Neural progenitor cell (in vitro differentiated cells): ENCODE measurements around the gene SBNO1. TPM values are rescaled to one million over a fixed set of nuclear protein-coding genes. Genes with fewer than 3 reads are reported as not detected.

Experiments
- DNase-seq: peaks from one replicate; pipeline ENCODE4 v3.0.0-alpha.2; 2016; ENCODE audit warnings: low spot score
- H2AFZ ChIP-seq: fragments of 200-600 bp; sonication (generic); replicated peaks from 2 replicates; pipeline ENCODE4 v1.6.1; 2016; ENCODE audit warnings: antibody characterized with exemption
- H3F3A ChIP-seq: fragments of 200-600 bp; sonication (generic); 2 replicates; pipeline ENCODE4 v1.6.1; 2016; ENCODE audit warnings: antibody characterized with exemption, low read depth
- H3K27ac ChIP-seq: fragments of 200-600 bp; sonication (generic); 2 replicates; pipeline ENCODE4 v1.5.1; 2016; ENCODE audit warnings: mild to moderate bottlenecking
- H3K27me3 ChIP-seq: fragments of 200-600 bp; sonication (generic); 2 replicates; pipeline ENCODE4 v1.6.1; 2016; ENCODE audit warnings: mild to moderate bottlenecking, moderate library complexity
- H3K36me3 ChIP-seq: fragments of 200-600 bp; sonication (generic); 2 replicates; pipeline ENCODE4 v1.5.1; 2016
- H3K4me1 ChIP-seq: fragments of 200-600 bp; sonication (generic); 2 replicates; pipeline ENCODE4 v1.6.1; 2016; ENCODE audit warnings: mixed run types
- H3K4me2 ChIP-seq: fragments of 200-600 bp; sonication (generic); 2 replicates; pipeline ENCODE4 v1.6.1; 2016
- H3K4me3 ChIP-seq: fragments of 200-600 bp; sonication (generic); 2 replicates; pipeline ENCODE4 v1.5.1; 2016
- H3K79me2 ChIP-seq: fragments of 200-600 bp; sonication (generic); 2 replicates; pipeline ENCODE4 v1.6.1; 2016; ENCODE audit warnings: low read depth
- H3K9ac ChIP-seq: fragments of 200-600 bp; sonication (generic); 2 replicates; pipeline ENCODE4 v1.6.1; 2016
- H3K9me3 ChIP-seq: fragments of 200-600 bp; sonication (generic); 2 replicates; pipeline ENCODE4 v1.5.1; 2016; ENCODE audit warnings: low read depth
- H4K20me1 ChIP-seq: fragments of 200-600 bp; sonication (generic); 2 replicates; pipeline ENCODE4 v1.6.1; 2016; ENCODE audit warnings: low read depth
- H3K27ac Mint-ChIP-seq: 3 replicates; pipeline ENCODE4 v1.8.0; 2021; ENCODE audit warnings: mixed read lengths
- H3K27me3 Mint-ChIP-seq: 2 replicates; pipeline ENCODE4 v1.8.0; 2022; ENCODE audit warnings: low read depth, mild to moderate bottlenecking, inconsistent platforms, moderate library complexity, mixed read lengths; ENCODE audit not compliant: insufficient read depth
- H3K36me3 Mint-ChIP-seq: 3 replicates; pipeline ENCODE4 v1.8.0; 2021; ENCODE audit warnings: mixed read lengths
- H3K4me1 Mint-ChIP-seq: 3 replicates; pipeline ENCODE4 v1.8.0; 2021; ENCODE audit warnings: mixed read lengths
- H3K4me3 Mint-ChIP-seq: 3 replicates; pipeline ENCODE4 v1.8.0; 2021; ENCODE audit warnings: mild to moderate bottlenecking, moderate library complexity, mixed read lengths
- H3K9me3 Mint-ChIP-seq: 3 replicates; pipeline ENCODE4 v1.8.0; 2020; ENCODE audit warnings: mixed read lengths
- EZH2 ChIP-seq: fragments of 200-600 bp; sonication (generic); IDR thresholded peaks from 2 replicates; pipeline ENCODE4 v1.6.1; 2017; ENCODE audit warnings: antibody characterized with exemption, mild to moderate bottlenecking, moderate library complexity
- EZH2phosphoT487 ChIP-seq: fragments of 200-600 bp; sonication (generic); IDR thresholded peaks from 2 replicates; pipeline ENCODE4 v1.6.1; 2017; ENCODE audit warnings: antibody characterized with exemption
- total RNA-seq: library from RNA; depleted of rRNA; stranded (reverse); fragments of >200 nt; gene quantifications from 2 replicates; pipeline ENCODE4 v1.2.3, GENCODE V29; 2015; ENCODE audit warnings: low replicate concordance
- TF ChIP-seq, protein P1 (sequence below): fragments of 200-600 bp; sonication (generic); IDR thresholded peaks from 2 replicates; pipeline ENCODE4 v1.5.1; 2017; ENCODE audit warnings: antibody characterized with exemption, mild to moderate bottlenecking

Gene SBNO1
- total RNA-seq, 1 donor from 2014 or later: 81.6 TPM

DNA sequence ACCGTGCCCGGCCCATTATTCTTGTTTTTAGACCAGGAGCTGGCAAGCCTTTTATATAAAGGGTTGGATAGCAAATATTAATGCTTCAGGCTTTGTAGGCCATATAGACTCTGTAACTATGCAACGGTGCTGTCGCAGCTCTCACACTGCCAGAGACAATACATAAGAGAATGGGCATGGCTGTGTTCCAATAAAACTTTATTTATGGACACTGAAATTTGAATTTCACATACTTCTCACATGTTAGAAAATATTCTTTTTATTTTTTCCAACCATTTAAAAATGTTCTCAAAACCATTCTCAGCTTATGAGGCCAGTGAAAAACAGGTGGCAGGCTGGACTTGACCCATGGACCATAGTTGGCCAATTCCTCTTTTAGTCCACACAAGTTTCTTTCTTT lies 80.0 kb downstream of the SBNO1 start:
- H4K20me1 ChIP-seq: no peaks in the 10 kb centered on the region
- no peaks in the 10 kb centered on the region for H3K4me1 ChIP-seq
- peaks cover 4% of the 10 kb centered on the region for H3K27me3 Mint-ChIP-seq
- peaks cover 2% of the 10 kb centered on the region for H3K9me3 Mint-ChIP-seq
- no peak overlapping the region for H3K4me3 Mint-ChIP-seq
- DNase-seq: no peak
- no peak overlapping the region for H3K27ac Mint-ChIP-seq
- no peaks in the 10 kb centered on the region for H3K27me3 ChIP-seq
- H3K4me1 Mint-ChIP-seq: no peaks in the 10 kb centered on the region
- no peak overlapping the region for H3K27ac ChIP-seq
- H2AFZ ChIP-seq: no peak overlapping the region
- no peaks in the 10 kb centered on the region for H3K79me2 ChIP-seq
- no peak for TF ChIP-seq EZH2phosphoT487
- TF ChIP-seq, protein P1, sequence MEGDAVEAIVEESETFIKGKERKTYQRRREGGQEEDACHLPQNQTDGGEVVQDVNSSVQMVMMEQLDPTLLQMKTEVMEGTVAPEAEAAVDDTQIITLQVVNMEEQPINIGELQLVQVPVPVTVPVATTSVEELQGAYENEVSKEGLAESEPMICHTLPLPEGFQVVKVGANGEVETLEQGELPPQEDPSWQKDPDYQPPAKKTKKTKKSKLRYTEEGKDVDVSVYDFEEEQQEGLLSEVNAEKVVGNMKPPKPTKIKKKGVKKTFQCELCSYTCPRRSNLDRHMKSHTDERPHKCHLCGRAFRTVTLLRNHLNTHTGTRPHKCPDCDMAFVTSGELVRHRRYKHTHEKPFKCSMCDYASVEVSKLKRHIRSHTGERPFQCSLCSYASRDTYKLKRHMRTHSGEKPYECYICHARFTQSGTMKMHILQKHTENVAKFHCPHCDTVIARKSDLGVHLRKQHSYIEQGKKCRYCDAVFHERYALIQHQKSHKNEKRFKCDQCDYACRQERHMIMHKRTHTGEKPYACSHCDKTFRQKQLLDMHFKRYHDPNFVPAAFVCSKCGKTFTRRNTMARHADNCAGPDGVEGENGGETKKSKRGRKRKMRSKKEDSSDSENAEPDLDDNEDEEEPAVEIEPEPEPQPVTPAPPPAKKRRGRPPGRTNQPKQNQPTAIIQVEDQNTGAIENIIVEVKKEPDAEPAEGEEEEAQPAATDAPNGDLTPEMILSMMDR: no peak
- TF ChIP-seq EZH2: no peak
- H3K9ac ChIP-seq: no peak overlapping the region
- H3K36me3 Mint-ChIP-seq: no peaks in the 10 kb centered on the region
- H3K9me3 ChIP-seq: no peaks in the 10 kb centered on the region
- no peak overlapping the region for H3K4me2 ChIP-seq
- H3K4me3 ChIP-seq: no peak overlapping the region
- H3F3A ChIP-seq: peaks cover 12% of the 10 kb centered on the region
- no peaks in the 10 kb centered on the region for H3K36me3 ChIP-seq

DNA sequence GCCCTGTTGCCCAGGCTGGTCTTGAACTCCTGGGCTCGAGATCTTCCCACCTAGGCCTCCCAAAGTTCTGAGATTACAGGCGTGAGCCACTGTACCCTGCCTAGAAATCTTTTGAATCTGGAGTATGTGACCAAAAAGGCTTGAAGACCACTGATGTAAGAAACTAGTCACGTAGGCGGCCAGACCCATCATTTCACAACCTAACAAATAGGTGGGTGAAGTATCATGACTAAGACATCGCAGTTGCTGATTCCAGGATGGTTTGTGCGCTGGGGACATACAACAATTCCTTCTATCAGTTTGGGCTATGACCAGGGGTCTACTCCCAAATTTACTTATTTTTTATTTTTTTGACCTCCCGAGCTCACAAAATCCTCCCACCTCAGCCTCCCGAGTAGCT lies 81.2 kb downstream of the SBNO1 start:
- H3K4me3 Mint-ChIP-seq: no peak overlapping the region

DNA sequence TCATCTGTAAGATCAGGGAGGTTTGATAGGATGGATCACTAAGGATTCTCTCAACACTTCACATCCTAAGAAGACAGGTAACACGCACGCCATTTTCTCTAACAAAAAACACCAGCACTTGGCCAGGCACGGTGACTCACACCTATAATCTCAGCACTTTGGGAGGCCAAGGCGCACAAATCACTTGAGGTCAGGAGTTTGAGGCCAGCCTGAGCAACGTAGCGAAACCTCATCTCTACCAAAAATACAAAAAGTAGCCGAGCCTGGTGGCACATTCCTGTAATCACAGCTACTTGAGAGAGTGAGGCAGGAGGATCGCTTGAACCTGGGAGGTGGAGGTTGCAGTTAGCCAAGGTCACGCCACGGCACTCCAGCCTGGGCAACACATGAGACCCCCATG lies 82.5 kb downstream of the SBNO1 start:
- no peaks in the 10 kb centered on the region for H4K20me1 ChIP-seq
- H3K79me2 ChIP-seq: no peaks in the 10 kb centered on the region
- H3K27me3 ChIP-seq: no peaks in the 10 kb centered on the region
- H3K4me3 ChIP-seq: no peak overlapping the region
- no peaks in the 10 kb centered on the region for H3K4me1 ChIP-seq
- Mint-ChIP-seq H3K4me3 (no peak overlapping the region), H3K4me1 (no peaks in the 10 kb centered on the region), H3K9me3 (peaks cover 2% of the 10 kb centered on the region), H3K36me3 (no peaks in the 10 kb centered on the region), H3K27me3 (peaks cover 4% of the 10 kb centered on the region), H3K27ac (no peak overlapping the region)
- no peak overlapping the region for H3K9ac ChIP-seq
- H2AFZ ChIP-seq: no peak overlapping the region
- H3F3A ChIP-seq: peaks cover 5% of the 10 kb centered on the region
- H3K9me3 ChIP-seq: no peaks in the 10 kb centered on the region
- TF ChIP-seq EZH2phosphoT487 (no peak), EZH2 (no peak)
- TF ChIP-seq, protein P1: no peak
- no peaks in the 10 kb centered on the region for H3K36me3 ChIP-seq
- no peak for DNase-seq
- no peak overlapping the region for H3K27ac ChIP-seq
- H3K4me2 ChIP-seq: no peak overlapping the region

More for the DNA sequence above, 81.2 kb downstream of the SBNO1 start:
- no peaks in the 10 kb centered on the region for H3K4me1 Mint-ChIP-seq
- H4K20me1 ChIP-seq: no peaks in the 10 kb centered on the region
- no peaks in the 10 kb centered on the region for H3K36me3 ChIP-seq
- peaks cover 8% of the 10 kb centered on the region for H3F3A ChIP-seq
- no peak overlapping the region for H3K4me3 ChIP-seq
- H2AFZ ChIP-seq: no peak overlapping the region
- peaks cover 4% of the 10 kb centered on the region for H3K27me3 Mint-ChIP-seq
- H3K27ac ChIP-seq: no peak overlapping the region
- DNase-seq: no peak
- H3K4me2 ChIP-seq: no peak overlapping the region
- no peaks in the 10 kb centered on the region for H3K36me3 Mint-ChIP-seq
- H3K9me3 Mint-ChIP-seq: peaks cover 2% of the 10 kb centered on the region
- H3K9ac ChIP-seq: no peak overlapping the region
- no peaks in the 10 kb centered on the region for H3K4me1 ChIP-seq
- H3K79me2 ChIP-seq: no peaks in the 10 kb centered on the region
- no peak overlapping the region for H3K27ac Mint-ChIP-seq
- H3K9me3 ChIP-seq: no peaks in the 10 kb centered on the region
- TF ChIP-seq, protein P1: no peak
- TF ChIP-seq EZH2phosphoT487: no peak
- no peak for TF ChIP-seq EZH2
- no peaks in the 10 kb centered on the region for H3K27me3 ChIP-seq
